Heart left ventricle (tissue), 16 donors: Measurements from ENCODE around the gene HJURP. TPM values are rescaled to one million over a fixed set of nuclear protein-coding genes. Genes with fewer than 3 reads are reported as not detected.
A peak's percentile ranks its signal among the peaks of the same experiment; 100 is the strongest.

Source experiments
- ATAC-seq, 4 donors: fragments of 200-7000 bp; cut with Tn5 transposase; one replicate each; pipeline ENCODE4 v1.9.1; 2020 to 2022; ENCODE audit warnings: moderate library complexity in 4 of 4, mild to moderate bottlenecking in 3 of 4, moderate number of reproducible peaks in 1 of 4
- DNase-seq, 5 donors: peaks; one replicate each; pipeline ENCODE4 v3.0.0-alpha.2; 2020
- H3K27ac ChIP-seq, 12 donors: fragments of 200-600 bp; sonication (generic) in 4 of 12; one replicate each; pipeline versions ENCODE4 v1.5.0 to v1.8.0; 2016 to 2022; ENCODE audit warnings: mild to moderate bottlenecking in 2 of 12
- H3K27me3 ChIP-seq, 9 donors: fragments of 200-600 bp; sonication (generic) in 2 of 9; one replicate each; pipeline versions ENCODE4 v1.5.1 to v1.8.0; 2016 to 2022; ENCODE audit warnings: mild to moderate bottlenecking in 3 of 9
- H3K36me3 ChIP-seq, 9 donors: fragments of 200-600 bp; sonication (generic) in 2 of 9; one replicate each; pipeline versions ENCODE4 v1.5.0 to v1.8.0; 2018 to 2022; ENCODE audit warnings: mild to moderate bottlenecking in 2 of 9
- H3K4me1 ChIP-seq, 12 donors: fragments of 200-600 bp; sonication (generic) in 4 of 12; one replicate each; pipeline versions ENCODE4 v1.5.0 to v1.8.0; 2016 to 2022; ENCODE audit warnings: mild to moderate bottlenecking in 3 of 12
- H3K4me3 ChIP-seq, 12 donors: fragments of 200-600 bp; sonication (generic) in 4 of 12; one replicate each; pipeline versions ENCODE4 v1.5.0 to v1.8.0; 2017 to 2022; ENCODE audit warnings: mild to moderate bottlenecking in 9 of 12, moderate library complexity in 4 of 12
- H3K9me3 ChIP-seq, 12 donors: fragments of 200-600 bp; sonication (generic) in 4 of 12; one replicate each; pipeline versions ENCODE4 v1.5.0 to v1.8.0; 2016 to 2022; ENCODE audit warnings: mild to moderate bottlenecking in 1 of 12
- CTCF ChIP-seq, 12 donors: fragments of 200-600 bp; sonication (generic) in 4 of 12; IDR thresholded peaks; one replicate each; pipeline versions ENCODE4 v1.5.0 to v1.8.0; 2018 to 2022; ENCODE audit warnings: antibody characterized with exemption in 12 of 12, mild to moderate bottlenecking in 5 of 12
- POLR2A ChIP-seq, 2 donors: fragments of 450-650 bp; IDR thresholded peaks; one replicate each; pipeline ENCODE4 v1.6.1; 2017; ENCODE audit warnings: antibody characterized with exemption in 2 of 2, mild to moderate bottlenecking in 2 of 2, moderate library complexity in 2 of 2
- WGBS, 4 donors: extraction: QIAGEN DNeasy Blood & Tissue Kit in 2 of 4; methylation state at CpG; one replicate each; pipeline versions ENCODE4 v1.1.5 to v1.1.7; 2013 to 2018; 5-methylcytosine and 5-hydroxymethylcytosine counted together
- intact Hi-C, 10 donors: fragments of 100-400 bp; cut with DNase I; formaldehyde crosslinking; loops; one replicate each; pipeline versions ENCODE4 v1.11.1 to v1.14.2; 2022
- polyA plus RNA-seq, 2 donors: library from polyadenylated mRNA; stranded (reverse); fragments of 200-250 nt; gene quantifications; one replicate each; pipeline ENCODE4 v1.2.3, GENCODE V29; 2013
- total RNA-seq, 9 donors: library from RNA; depleted of rRNA in 2 of 9; stranded (reverse); fragments of >200 nt in 2 of 9; fragmentation: NEBNext Ultra II Directional in 3 of 9; extraction: Animal tissue kit (Norgen Biotek cat#: 25700) in 3 of 9; gene quantifications; one replicate each; pipeline versions ENCODE4 v1.1.0 to v1.2.4, GENCODE V29; 2016 to 2023
- donor health status: ischemic (EF 13 %, LVEDD 7.1; RV severe dilation, severe dysfunction).
- donor health status: healthy with polysubstance abuse.
- donor health status: DM: no; HTN: yes; CAD: no.
- donor health status: DM: no; HTN: no; CAD: no.
- donor health status: ischemic (EF 25% LVEDD 6.9; RV normal size, moderate dysfunction).
- donor health status: ischemic (EF 25% LVEDD 5.7; RV mildly dilated, moderate dysfunction).
- donor health status: healthy.
- donor health status: DM: yes; HTN: yes; CAD: no.
- donor health status: ischemic (EF 35%, LVEDD 5.7; RV mildly dilated, moderate dysfunction).
- donor health status: nonischemic (EF 11% LVEDD 7.7; RV severe dilation, severe dysfunction).
- donor health status: DM: yes; HTN: yes; CAD: no.
- donor health status: PGD.
- donor health status: ischemic (EF 29% LVEDD 5.4; RV normal size, mild dysfunction).
- donor health status: nonischemic (EF 23%, LVEDD 6.1; RV moderate dilation, normal function).

Gene HJURP
- total and polyA plus RNA-seq, 11 donors = 0.08 to 8.4 (median 0.41) TPM; not detected in 3

- Histone ChIP-seq H3K4me3 (no peak overlapping the region), H3K9me3 (peaks cover 0 to 8% (median 0%) of the 10 kb centered on the region in 12 donors), H3K36me3 (no peaks in the 10 kb centered on the region), H3K27ac (no peak overlapping the region), H3K4me1 (no peaks in the 10 kb centered on the region), H3K27me3 (peaks cover 0 to 6% (median 0%) of the 10 kb centered on the region in 9 donors)
- DNase-seq = no peak
- WGBS, 4 donors = 82 to 93% (median 92%) methylated on average over 6 of the region's 6 CpGs
- intact Hi-C loops = no loop called here
- no peak for TF ChIP-seq POLR2A (IDR thresholded peaks at IDR 0.05)
- TF ChIP-seq CTCF (IDR thresholded peaks at IDR 0.05) = no peak
- no peak for ATAC-seq
Observed at GRCh38 chr2:233815861-233816260, 38.5 kb downstream of the HJURP start.

GRCh38 chr2:233814056-233814835 lies 40.1 kb downstream of the HJURP start:
- Histone ChIP-seq H3K27ac (no peak overlapping the region), H3K36me3 (no peaks in the 10 kb centered on the region), H3K9me3 (peaks cover 0 to 8% (median 0%) of the 10 kb centered on the region in 12 donors), H3K4me3 (no peak overlapping the region), H3K4me1 (no peaks in the 10 kb centered on the region), H3K27me3 (peaks cover 0 to 6% (median 0%) of the 10 kb centered on the region in 9 donors)
- DNase-seq = no peak
- intact Hi-C loops = no loop called here
- TF ChIP-seq CTCF (IDR thresholded peaks at IDR 0.05) = no peak
- TF ChIP-seq POLR2A (IDR thresholded peaks at IDR 0.05) = no peak
- no peak for ATAC-seq
- WGBS, 4 donors = 56 to 77% (median 65%) methylated on average over 1 to 2 of the region's 2 CpGs

- Histone ChIP-seq H3K9me3 (peaks cover 0 to 8% (median 0%) of the 10 kb centered on the region in 12 donors), H3K27ac (no peak overlapping the region), H3K4me3 (no peak overlapping the region), H3K27me3 (peaks cover 0 to 11% (median 0%) of the 10 kb centered on the region in 9 donors), H3K4me1 (no peaks in the 10 kb centered on the region), H3K36me3 (no peaks in the 10 kb centered on the region)
- DNase-seq = no peak
- WGBS, 4 donors = 57 to 66% (median 61%) methylated on average over 3 of the region's 3 CpGs
- intact Hi-C loops = no loop called here
- no peak for TF ChIP-seq CTCF (IDR thresholded peaks at IDR 0.05)
- TF ChIP-seq POLR2A (IDR thresholded peaks at IDR 0.05) = no peak
- ATAC-seq = no peak
Observed at GRCh38 chr2:233813236-233814055, 40.9 kb downstream of the HJURP start.

- intact Hi-C loops = no loop called here
- Histone ChIP-seq H3K4me3 (no peak overlapping the region), H3K27me3 (peaks cover 0 to 12% (median 0%) of the 10 kb centered on the region in 9 donors), H3K27ac (no peak overlapping the region), H3K4me1 (no peaks in the 10 kb centered on the region), H3K36me3 (no peaks in the 10 kb centered on the region), H3K9me3 (peaks cover 0 to 8% (median 0%) of the 10 kb centered on the region in 12 donors)
- DNase-seq (peak in 1 of 5 donors; percentile 2), ATAC-seq (no peak)
- no peak for TF ChIP-seq CTCF (IDR thresholded peaks at IDR 0.05)
- no peak for TF ChIP-seq POLR2A (IDR thresholded peaks at IDR 0.05)
- WGBS, 4 donors = 79 to 91% (median 86%) methylated on average over 7 to 8 of the region's 8 CpGs
Observed at GRCh38 chr2:233811732-233812131, 42.6 kb downstream of the HJURP start.
